Activated CD8-positive, alpha-beta memory T cell treated with anti-CD3 and anti-CD28 coated beads, Interleukin-2, amount 50 U/mL, for 24 hours (primary cell): ENCODE measurements around the gene ABCF2.

Source experiments
- DNase-seq: peaks from one replicate; pipeline ENCODE4 v3.0.0-alpha.2; 2020; ENCODE audit errors: extremely low read depth

ABCF2 gene

DNA sequence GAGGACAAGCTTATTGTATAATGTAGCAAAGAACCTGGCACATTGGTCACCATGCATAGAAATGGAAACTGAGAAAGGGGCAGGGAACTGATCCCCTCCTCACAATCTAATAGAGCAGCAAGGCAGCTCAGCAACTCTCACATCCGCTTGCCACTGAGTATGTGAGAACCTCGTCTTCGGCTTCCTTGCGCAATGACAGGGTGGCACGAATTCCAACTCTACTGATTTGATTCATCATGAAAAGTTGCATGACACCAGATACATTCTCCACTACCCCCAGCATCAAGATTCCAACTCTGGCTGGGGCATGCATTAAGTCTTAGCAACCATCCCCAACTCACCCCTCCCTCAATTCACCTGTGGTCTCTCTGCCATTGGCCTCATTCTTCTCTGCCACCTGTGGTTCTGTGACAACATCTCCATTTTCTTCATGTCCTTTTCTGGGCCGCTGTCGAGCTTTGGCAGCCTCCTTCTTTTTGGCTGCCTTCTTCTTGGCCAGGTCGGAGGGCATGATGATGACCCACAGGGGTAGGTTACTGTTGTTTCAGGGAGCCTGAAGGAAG, 976 bp downstream of the ABCF2 start:
- no peak for DNase-seq

DNA sequence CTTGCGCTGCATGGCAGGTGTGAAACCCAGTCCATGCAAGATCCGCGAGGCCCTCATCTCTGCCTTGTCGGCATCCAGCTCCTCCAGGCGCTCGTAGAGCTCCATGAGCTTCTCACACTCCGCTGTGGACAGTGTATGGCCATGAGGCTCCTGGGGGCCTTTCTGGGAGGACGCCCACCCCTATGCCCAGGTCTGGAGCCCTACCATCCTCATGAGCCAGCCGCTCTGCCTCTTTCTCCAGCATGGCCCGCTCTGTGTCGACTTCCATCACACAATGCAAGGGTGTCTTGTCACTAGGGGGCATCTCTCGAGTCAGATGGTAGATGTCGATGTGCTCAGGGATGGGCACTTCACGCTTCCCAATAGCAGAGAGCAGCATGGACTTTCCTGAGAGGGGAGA, 3.3 kb downstream of the ABCF2 start:
- DNase-seq: no peak

DNA sequence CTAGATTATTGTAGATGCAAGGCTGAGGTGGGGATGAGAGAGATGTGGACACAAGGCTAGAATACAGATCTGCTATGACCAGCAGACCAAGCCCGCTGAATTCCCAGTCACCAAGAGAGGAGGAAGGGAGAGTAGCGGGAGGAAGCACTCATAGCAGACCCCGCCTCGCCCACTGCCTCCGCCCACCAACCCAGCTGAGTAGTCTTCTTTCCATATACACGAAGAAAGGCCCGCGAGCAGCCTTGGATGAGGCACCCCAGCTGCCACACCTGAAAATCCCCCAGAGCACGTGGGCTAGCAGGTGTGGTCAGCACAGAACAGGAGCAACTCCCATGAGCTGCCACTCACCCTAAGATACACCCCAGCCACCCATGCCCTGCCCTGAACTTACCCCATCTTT, 8.8 kb downstream of the ABCF2 start:
- DNase-seq: no peak

DNA sequence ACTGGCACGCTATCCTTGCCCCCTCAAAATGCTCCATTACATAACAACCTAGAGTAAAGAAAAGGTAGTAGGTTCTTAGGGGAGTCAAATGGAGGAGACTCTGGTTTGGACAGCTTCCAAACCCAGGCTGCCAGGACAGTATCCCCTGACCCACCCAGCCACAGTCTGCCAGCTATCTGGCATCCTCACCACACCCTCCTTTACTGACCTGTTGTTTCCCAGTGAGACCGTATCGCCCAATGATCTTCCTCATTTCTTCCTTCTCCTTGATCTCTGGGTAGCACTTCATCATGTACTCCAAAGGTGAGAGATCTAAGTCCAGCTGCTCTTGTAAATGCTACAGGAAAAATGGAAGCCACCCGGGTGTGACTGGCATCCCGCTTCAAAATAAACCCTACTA, 11.6 kb downstream of the ABCF2 start:
- no peak for DNase-seq

DNA sequence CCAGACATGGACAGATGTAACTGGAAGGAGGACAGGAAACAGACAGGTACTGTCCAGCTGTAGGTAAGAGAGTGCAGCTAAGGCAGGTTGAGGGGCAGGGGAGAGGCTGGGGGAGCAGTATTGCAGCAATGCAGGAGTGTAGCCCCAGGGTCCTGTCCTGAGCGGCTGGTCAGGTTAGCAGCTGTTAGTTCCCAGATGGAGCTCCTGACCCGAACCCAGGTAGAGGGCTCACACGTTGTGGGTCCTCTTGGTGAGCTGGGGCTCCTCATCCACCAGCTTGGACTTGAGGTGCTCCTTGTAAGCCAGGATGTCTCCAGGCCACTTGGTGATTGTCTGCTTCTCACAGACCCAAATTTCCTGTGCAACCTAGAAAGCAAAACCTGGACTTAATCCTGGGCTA, 13.2 kb downstream of the ABCF2 start:
- no peak for DNase-seq

DNA sequence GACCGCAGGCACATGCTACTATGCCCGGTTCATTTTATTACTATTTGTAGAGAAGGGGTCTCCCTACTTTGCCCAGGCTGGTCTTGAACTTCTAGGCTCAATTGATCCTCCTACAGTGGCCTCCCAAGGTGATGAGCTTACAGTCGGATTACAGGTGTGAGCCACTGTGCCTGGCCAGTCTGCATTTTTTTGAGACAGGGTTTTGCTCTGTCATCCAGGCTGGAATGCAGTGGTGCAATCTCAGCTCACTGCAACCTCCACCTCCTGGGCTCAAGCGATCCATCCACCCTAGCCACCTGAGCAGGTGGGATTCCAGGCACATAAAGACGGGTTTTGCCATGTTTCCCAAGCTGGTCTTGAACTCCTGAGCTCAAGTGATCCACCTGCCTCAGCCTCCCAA, 14.4 kb downstream of the ABCF2 start:
- DNase-seq: no peak

DNA sequence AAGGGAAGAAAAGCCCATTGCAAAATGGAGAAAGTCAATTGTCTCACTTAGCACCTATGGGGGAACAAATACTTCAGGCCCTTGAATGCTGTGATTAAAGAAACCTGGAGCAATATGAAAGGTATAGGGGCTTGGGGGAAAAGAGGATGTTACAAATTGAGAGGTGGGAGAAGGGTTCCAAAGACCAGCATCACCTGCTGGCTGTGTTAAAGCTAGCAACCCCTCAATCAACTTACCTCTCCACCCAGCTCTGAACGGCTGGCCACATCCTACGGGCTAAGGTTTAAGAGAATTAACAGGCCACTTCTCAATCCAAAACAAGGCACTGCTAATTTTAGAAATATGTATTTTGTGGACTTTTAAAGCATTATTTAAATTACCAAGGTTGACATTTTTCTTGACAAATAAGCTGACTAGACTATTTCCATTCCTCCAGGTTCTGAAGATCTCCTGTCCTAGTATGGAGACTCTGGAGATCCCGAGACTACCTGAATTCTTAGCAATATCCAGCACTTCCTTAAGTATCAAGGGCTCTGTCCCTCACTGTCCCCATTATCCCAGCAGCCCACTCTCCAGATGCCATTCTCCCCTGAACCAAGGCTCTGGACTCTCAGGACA, 15.7 kb downstream of the ABCF2 start:
- no peak for DNase-seq

DNA sequence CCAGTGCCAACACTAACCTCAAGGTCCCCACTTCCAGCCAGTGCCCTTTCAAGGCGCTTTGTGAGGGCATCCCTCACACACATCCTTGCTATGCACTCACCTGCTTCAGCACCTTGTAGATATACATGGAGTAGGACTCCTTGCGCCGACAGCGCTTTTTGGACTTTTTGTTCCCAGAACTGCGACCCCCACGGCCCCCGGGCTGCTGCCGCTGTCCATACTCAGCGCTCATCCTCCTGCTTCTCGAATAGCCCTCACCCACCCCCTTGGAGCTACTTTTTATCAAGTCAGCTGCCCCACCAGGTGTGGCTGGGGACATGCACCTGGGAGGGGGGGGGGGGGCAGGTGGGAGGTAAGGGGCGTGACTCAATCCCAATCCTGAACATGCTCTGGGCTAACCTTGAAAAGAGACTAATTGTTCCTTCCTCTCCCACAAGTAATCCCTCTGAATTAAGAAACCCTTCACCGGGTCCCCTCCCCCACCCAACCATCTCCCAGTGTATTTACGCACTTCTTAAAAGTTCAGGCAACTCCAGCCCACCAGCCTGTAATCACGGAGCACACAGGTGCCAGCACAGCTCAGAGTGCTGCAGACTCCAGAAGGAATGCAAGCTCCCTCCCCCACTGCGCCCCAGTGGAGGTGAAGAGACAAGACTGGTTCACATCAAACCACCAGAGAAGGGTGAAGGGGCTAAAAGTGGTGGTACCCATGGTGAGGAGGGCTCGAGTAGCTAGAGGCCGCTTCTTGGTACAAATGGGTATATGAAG, 16.7 kb downstream of the ABCF2 start, which contains the start of gene H2BK1:
Gene H2BK1 (minus strand): TSS at position 402 of the 768 bp plus-strand sequence. CDS start 170 bp downstream, at position 232.
- DNase-seq: no peak

DNA sequence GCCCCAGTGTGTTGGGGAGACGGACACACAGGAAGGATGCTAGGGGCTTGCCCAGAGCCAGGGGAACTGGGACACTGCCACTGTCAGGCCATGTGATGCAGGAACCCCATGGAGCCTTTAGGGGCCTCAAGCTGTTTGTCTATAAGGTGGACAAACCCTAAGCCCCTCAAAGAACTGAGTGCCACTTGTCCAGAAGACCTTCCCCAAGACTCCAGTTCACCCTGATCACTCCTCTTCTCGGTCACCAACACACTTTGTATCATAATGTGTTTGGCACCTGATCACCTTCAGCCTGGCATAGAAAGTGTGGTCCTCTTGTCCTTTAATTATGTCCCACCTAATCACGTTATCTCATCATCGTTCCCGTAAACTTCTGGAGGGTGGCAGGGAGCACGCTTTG, 17.4 kb downstream of the ABCF2 start:
- no peak for DNase-seq

DNA sequence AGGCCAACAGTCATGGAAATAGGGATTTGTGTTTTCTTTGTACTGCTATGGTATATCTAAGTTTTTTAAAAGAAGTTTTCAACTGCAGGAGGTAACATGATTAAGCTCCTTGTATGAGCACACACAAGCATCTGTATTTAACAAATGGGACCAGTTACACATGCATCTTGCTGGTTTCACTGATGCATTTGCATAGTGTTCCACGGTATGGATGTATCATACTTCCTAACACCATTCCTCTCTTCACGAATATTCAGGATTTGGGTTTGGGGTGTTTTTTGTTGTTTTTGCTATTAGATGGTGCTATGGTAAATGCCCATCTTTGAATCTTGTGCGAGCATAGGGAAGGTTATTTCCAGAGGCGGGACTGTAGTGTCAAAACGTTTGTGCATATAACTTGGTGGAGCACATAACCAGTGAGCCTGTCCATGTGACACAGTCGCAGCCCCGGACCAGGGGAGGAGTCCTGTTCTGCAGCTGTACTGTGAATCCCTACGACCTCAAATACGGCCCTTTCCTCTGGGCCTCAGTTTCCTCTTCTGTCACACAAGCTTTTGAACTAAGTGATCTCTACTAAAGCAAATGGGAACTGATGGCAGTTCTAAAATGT, 18.6 kb downstream of the ABCF2 start:
- DNase-seq: no peak

DNA sequence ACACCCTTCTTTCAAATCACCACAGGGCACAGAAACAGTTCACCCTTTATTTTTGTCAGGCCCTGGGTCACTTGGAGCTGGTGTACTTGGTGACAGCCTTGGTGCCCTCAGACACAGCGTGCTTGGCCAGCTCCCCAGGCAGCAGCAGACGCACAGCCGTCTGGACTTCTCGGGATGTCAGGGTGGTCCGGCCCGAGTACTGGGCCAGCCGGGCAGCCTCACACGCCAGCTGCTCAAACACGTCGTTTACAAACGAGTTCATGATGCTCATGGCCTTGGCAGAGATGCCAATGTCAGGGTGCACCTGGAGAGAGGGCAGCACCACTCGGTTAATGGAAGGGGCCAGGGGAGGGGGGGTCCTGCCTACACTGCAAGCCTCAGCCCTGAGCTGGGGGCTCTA, 19.2 kb downstream of the ABCF2 start:
- DNase-seq: no peak

DNA sequence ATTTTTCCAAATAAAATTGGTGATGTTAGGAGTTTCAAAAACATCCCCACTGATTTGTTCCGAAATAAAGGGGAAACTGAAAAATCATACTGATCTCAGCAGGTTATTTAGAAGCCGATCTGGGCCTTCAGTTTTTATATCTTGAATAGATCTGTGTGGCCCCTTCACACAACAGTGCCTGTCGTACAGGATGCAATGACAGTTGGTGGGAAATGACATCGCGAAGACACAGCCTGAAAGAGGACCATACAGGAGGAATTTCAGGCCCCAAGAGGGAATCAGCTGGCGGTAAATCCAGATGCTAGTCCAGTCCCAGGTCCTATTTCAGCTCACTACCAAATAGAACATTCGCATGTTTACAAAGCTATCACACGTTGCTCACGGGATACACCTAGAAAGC, 19.7 kb downstream of the ABCF2 start:
- DNase-seq: no peak

DNA sequence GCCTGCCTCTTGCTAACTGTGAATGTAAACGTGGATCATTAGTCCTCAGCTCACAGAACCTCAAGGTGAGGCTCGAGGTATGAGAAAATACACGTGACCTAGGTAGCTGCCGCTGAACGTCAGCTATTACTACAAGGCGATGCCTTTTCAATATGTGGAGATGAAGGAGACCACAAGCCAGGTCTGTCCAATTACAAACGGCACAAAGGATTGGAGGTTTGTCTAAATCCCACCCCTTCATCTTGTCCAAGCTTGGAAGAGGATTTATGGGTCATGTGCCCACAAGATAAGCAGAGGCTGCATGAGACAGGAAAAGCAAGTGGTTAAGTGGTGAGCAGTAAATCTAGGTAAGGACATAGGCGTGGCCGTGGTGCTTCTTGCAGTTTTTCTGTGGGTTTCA, 20.1 kb downstream of the ABCF2 start:
- no peak for DNase-seq

DNA sequence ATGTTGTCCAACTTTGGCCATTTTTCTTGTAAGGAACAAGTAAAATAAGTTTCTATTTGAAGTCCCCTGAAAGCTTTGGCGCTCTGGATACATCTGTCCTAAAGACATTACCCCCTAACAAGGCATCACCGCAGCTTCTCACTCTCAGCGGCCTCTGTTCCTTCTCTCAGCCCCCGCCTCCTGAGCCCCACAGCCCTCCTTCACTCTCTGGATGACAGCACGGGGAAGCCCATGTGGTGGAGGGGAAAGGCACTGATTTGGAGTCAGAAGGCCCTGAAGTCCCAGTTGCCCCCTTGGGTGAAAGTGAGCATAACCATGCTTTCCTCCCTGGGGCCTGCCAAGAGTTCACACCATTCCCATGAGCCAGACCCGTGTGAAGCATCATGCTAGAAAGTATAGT, 21.3 kb downstream of the ABCF2 start:
- DNase-seq: no peak

DNA sequence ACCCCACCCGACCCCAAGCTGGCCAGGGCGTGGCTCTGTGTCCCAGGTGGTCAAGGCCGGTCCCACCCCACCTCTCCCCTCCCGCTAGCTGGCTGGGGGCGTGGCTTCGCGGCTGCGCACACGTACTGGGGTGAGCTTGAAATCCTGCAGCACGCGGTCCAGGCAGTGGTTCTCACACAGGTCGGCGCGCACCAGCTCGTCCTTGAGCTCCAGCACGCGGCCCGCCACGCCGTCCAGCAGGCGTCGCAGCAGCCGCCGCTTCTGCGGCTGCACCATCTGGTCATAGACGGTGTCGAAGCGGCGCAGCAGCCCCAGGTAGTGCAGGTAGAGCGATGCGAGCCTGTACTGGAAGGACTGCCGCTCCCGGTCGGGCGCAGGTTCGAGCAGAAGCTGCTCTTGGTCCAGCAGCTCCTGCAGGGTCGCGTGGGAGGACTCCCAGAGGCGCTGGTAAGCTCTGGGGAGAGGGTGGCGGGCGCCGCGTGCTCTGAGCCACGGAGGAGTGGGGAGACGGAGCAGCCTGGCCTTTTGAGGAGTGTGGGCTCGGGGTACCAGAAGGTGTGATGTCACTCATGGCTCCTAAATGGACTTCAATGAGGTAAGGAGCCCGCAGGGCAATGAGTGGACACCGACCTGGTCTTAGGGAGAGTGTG, 22.5 kb downstream of the ABCF2 start:
- no peak for DNase-seq

DNA sequence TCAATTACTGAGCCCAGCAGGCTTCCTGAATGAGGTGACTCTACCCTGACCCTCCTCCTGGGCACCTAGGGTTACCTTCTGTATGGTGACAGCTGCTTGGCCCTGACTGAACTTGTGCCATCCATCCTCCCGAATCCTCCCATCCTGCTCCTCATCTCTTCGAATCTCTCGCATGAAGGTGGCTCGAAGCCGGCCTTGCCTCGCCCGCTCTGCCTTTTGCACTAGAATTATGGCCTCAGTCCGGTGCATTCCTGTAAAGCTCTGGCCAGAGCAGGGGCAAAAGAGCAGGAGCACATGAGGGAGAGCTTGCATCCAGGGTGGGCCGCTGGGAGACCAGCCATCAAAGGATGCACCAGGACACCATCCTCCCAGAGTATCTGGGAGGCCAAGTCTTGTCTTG, 24.2 kb downstream of the ABCF2 start:
- no peak for DNase-seq

DNA sequence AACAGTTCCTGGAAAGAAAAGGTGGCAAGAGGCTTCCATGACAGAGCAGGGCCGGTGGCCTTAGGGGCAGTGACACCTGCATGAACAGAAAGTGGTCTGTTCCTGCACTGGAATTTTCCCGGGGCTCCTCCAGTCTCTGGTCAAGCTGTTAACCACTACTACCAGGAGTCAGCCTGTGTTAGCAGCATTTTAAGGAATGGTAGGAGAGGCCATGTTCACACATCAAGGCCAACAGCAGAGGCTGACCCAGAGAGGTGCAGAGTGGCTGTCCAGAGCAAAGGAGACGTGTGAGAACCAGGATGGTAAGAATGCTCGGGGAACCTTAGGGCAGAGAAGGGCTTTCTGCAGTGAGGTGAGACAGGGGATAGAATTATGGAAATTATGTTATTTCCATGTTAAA, 25.3 kb downstream of the ABCF2 start:
- DNase-seq: no peak

DNA sequence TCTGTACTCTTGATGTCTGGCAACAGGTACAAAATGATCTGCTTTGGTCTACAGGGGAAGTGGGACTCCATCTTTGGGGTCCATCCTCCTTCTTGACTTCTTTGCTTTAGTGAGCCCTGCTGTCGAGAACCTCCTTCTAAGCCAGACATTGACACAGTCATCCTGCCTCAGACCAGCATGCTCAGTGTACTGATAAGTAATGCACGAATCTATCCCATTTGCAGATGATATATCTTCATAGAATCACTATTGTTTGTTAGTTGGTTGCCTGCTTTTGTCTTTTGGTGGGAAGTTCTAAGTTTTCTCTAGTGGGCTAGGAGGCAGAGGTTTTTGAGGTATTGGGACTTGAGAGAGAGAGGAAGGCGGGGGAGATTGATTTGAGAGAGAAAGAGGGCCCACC, 25.7 kb downstream of the ABCF2 start:
- DNase-seq: no peak

DNA sequence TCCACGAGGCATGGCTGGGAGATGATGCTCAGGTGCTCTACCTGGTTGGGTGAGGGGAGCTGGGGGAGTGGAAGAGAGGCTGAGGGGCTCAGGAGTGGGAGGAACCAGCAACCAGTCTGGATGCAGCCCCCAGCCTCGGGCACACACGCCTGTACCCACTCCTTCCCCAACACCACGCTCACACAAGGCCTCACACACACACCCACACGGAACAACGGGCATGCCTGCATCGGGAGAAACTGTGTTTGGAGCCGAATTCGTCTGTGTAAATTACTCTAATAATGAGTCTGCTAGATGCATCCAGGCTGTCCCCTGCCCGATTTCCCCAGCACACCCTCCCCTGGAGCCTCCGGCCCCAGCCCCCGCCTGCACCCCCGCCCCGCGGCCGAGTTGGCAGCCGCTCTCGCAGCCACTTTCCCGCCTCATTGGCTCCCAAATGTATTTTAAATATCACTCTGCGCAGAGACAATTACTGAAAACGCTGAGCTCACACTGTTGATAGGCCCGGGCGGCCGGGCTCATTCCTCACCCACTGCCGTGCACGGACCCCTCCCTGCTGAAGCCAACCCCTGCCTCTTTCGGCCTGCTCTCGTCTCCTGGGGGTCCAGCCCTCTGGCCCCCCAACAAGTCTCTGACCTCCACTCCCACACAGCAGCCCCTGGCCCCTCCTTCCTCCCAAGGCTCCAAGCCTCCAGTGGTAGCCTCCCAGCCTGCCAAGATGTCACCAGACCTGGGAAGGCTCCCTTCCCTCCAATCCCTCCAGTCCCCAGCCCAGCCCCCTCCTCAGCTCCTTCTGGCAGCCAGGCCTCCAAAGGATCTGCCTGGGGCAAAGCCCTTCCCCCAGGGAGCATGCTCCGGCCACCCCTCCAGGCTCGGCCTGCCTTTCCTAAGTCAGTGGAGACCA, 27.8 kb downstream of the ABCF2 start:
- DNase-seq: no peak

DNA sequence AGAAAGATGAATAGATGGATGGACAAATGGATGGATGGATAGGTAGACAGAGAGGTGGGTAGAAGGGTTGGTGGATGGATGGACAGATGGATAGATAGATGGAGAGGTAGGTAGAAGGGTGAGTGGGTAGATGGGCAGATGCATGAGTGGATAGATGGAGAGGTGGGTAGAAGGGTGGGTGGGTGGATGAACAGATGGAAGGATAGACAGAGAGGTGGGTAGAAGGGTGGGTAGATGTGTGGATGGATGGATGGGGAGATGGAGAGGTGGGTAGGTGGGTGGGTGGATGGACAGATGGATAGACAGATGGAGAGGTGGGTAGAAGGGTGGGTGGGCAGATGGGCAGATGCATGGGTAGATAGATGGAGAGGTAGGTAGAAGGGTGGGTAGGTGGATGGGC, 29.1 kb downstream of the ABCF2 start:
- no peak for DNase-seq
